ENCODE results near the gene TGM4. TPM values are rescaled to one million over a fixed set of nuclear protein-coding genes. Genes with fewer than 3 reads are reported as not detected.

TGM4 gene
- total RNA-seq, 4 donors from 2014 or later: not detected

DNA sequence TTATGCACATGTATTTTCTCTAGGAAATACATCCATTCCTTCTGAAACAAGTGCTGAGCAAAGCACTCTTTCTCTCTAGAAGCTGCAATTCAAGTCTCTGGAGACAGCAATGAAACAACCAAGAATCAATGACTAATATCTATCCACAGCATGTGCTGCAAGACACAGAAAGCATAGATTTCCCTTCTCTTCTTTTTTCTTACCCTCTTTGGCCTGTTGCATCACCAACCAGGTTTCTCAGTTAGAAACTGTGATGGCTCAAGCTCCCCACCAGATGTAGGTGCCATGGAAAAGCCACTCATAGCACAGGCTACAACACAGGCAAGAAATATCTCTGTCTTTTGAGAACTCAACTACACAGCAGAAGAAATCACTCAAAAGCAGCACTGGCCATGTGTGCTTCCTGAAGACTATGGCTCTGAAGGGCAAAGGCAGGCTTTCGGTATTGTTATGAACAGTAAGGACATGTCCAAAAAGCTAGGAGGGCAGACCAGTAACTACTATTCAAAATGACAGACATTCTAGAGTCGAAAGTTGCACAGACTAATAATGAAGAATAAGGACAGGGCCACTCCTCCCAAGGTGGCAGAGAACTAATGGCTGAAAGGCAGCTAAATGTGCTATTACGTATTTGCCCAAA lies 86.1 kb downstream of the TGM4 start:
- DNase-seq (ENCODE audit: extremely low spot score): no peak
- TF ChIP-seq EP300 (IDR thresholded peaks at IDR 0.05) (no peak), POLR2A (IDR thresholded peaks at IDR 0.05; ENCODE audit: low read depth) (no peak), POLR2AphosphoS5 (IDR thresholded peaks at IDR 0.05) (no peak)
- TF ChIP-seq, protein P1, sequence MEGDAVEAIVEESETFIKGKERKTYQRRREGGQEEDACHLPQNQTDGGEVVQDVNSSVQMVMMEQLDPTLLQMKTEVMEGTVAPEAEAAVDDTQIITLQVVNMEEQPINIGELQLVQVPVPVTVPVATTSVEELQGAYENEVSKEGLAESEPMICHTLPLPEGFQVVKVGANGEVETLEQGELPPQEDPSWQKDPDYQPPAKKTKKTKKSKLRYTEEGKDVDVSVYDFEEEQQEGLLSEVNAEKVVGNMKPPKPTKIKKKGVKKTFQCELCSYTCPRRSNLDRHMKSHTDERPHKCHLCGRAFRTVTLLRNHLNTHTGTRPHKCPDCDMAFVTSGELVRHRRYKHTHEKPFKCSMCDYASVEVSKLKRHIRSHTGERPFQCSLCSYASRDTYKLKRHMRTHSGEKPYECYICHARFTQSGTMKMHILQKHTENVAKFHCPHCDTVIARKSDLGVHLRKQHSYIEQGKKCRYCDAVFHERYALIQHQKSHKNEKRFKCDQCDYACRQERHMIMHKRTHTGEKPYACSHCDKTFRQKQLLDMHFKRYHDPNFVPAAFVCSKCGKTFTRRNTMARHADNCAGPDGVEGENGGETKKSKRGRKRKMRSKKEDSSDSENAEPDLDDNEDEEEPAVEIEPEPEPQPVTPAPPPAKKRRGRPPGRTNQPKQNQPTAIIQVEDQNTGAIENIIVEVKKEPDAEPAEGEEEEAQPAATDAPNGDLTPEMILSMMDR (IDR thresholded peaks at IDR 0.05): no peak
- Histone ChIP-seq H3K9me3 (no peaks in the 10 kb centered on the region), H3K4me3 (no peak overlapping the region), H3K4me1 (peaks cover 0 to 25% (median 14%) of the 10 kb centered on the region in 4 donors), H3K36me3 (peaks cover 0 to 22% (median 22%) of the 10 kb centered on the region in 4 donors), H3K27me3 (no peaks in the 10 kb centered on the region), H3K27ac (replicated peaks in 1 of 4) (no peak overlapping the region)
- intact Hi-C loops (cut with DNase I): no loop called here
- 100% methylated on average over 3 of the region's 3 CpGs for WGBS

DNA sequence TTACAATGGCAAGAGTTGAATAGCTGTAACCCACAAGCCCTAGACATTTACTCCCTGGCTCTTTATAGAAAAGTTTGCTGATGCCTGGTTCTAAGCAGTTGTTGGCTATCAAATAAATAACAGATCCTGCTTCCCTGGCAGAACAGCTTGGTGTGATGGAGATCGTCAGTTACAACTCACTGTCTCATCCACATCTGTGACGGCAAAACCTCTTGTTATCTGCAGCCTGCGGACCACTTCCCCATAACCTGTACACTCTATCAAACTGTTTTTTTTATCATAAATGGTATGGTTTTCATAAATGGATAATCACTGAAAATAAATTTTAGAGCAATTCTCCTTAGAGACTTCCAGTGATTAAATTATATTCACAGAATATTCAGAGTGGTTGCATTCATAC lies 87.5 kb downstream of the TGM4 start:
- Histone ChIP-seq H3K27me3 (no peaks in the 10 kb centered on the region), H3K4me3 (no peak overlapping the region), H3K36me3 (peaks cover 0 to 22% (median 21%) of the 10 kb centered on the region in 4 donors), H3K9me3 (no peaks in the 10 kb centered on the region), H3K27ac (replicated peaks in 1 of 4) (no peak overlapping the region), H3K4me1 (peaks cover 0 to 23% (median 11%) of the 10 kb centered on the region in 4 donors)
- WGBS: 84% methylated on average over 3 of the region's 3 CpGs
- no peak for DNase-seq (ENCODE audit: extremely low spot score)
- intact Hi-C loops (cut with DNase I): no loop called here
- TF ChIP-seq EP300 (IDR thresholded peaks at IDR 0.05) (no peak), POLR2AphosphoS5 (IDR thresholded peaks at IDR 0.05) (no peak), POLR2A (IDR thresholded peaks at IDR 0.05; ENCODE audit: low read depth) (no peak)
- TF ChIP-seq, protein P1 (IDR thresholded peaks at IDR 0.05): no peak

DNA sequence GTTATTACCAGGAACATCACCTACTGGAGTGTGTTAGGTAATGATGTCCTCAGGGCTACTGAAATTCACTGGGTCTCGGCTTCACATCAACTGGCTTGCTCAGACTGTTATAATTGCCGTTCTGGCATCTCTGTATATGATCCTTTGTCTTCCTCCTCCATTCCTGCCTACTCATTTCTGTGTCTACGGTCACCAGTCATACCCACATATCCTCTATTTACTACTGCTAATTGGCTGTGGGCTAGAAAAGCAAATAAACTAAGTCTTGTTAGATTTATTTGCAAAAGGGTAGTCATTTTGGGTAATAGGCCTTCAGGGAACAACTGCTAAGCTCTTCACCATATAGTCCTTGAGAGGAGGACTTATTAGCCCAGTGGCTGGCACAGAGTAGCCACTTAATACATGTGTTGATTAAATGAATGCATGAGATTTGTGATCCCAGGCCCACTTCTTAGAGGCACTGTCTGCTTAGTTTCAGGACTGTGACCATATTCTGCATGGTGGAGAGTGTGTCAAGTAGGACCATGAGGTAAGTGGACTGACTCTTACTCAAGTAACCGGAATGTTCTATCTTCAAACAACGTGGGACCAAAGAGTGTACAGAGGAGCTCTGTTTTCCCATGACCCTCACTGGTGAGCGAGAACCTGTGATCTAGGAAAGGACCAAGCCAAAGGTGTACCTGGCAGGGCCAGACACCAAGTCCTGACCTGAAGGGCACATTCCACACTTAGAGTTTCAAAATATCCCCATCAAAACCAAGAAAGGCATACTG lies 88.4 kb downstream of the TGM4 start:
- WGBS: 92% methylated on average over 6 of the region's 6 CpGs
- intact Hi-C loops (cut with DNase I): no loop called here
- Histone ChIP-seq H3K9me3 (no peaks in the 10 kb centered on the region), H3K27ac (replicated peaks in 1 of 4) (no peak overlapping the region), H3K4me1 (peaks cover 0 to 23% (median 11%) of the 10 kb centered on the region in 4 donors), H3K27me3 (no peaks in the 10 kb centered on the region), H3K36me3 (peaks cover 0 to 17% (median 14%) of the 10 kb centered on the region in 4 donors), H3K4me3 (no peak overlapping the region)
- TF ChIP-seq EP300 (IDR thresholded peaks at IDR 0.05) (no peak), POLR2A (IDR thresholded peaks at IDR 0.05; ENCODE audit: low read depth) (no peak), POLR2AphosphoS5 (IDR thresholded peaks at IDR 0.05) (no peak)
- TF ChIP-seq, protein P1 (IDR thresholded peaks at IDR 0.05): no peak
- no peak for DNase-seq (ENCODE audit: extremely low spot score)

DNA sequence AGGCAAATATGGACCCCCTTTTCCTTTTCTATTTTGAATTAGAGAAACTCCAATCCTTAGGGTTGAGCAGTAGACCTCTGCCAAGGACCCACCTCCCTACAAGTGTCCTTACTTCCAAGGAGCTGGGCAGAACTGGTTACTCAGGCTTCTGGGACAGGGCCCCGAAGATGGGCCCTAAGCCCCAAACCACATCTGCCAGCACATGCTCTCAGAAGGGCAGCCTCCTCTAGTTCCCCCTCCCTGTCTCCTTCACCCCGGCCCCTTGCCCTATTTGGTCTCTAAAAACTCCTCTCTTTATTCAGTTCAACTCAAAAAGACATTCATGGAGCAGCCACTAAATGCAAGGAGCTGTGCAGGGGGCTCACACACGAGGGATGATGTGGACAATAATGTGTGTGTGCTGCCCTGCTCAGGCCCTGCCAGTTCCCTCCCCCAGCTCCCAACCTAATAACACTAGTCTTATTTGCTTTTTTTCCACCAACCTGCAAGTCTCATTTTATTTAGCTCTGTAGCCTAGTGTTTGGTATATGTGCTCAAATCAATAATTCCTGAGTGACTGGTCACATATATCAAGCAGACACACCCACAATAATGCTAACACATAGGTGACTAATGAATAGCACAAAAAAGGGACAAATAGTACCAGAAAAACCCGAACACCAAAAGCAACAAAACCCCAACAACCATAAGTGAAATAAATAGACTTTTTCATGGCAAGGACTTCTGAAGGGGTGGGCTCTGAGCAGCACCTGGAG lies 89.3 kb downstream of the TGM4 start:
- DNase-seq (ENCODE audit: extremely low spot score): no peak
- intact Hi-C loops (cut with DNase I): no loop called here
- Histone ChIP-seq H3K36me3 (peaks cover 0 to 8% (median 5%) of the 10 kb centered on the region in 4 donors), H3K4me3 (no peak overlapping the region), H3K9me3 (no peaks in the 10 kb centered on the region), H3K4me1 (peaks cover 0 to 23% (median 11%) of the 10 kb centered on the region in 4 donors), H3K27me3 (no peaks in the 10 kb centered on the region), H3K27ac (replicated peaks in 1 of 4) (no peak overlapping the region)
- 87% methylated on average over 4 of the region's 4 CpGs for WGBS
- TF ChIP-seq POLR2AphosphoS5 (IDR thresholded peaks at IDR 0.05) (no peak), EP300 (IDR thresholded peaks at IDR 0.05) (no peak)
- TF ChIP-seq, protein P1 (IDR thresholded peaks at IDR 0.05): no peak

Other genes with a start within 250 kb of the TGM4 start
- 10 to 100 TPM; 16.3 to 22.8 (median 16.6) TPM for gene ZNF197, start 249.6 kb upstream of the TGM4 start, total RNA-seq
- 10 to 100 TPM; 11.1 to 21.2 (median 16.7) TPM for gene ZNF35, start 225.9 kb upstream of the TGM4 start, total RNA-seq
- 1 to 10 TPM; 3.2 to 5.8 (median 5.4) TPM for gene ZNF502, start 161.9 kb upstream of the TGM4 start, total RNA-seq
- 1 to 10 TPM; 5.1 to 9.9 (median 6.9) TPM for gene ZNF501, start 145.0 kb upstream of the TGM4 start, total RNA-seq
- gene KIAA1143, start 113.0 kb upstream of the TGM4 start, total RNA-seq: 10 to 100 TPM; 26.2 to 33.9 (median 28.2) TPM
- gene KIF15, start 112.8 kb upstream of the TGM4 start, total RNA-seq: 1 to 10 TPM in 1 of 4 donors, under 1 TPM in 3; 0.26 to 1.2 (median 0.54) TPM
- 10 to 100 TPM in 3 of 4 donors, 1 to 10 TPM in 1; 6.5 to 15.2 (median 10.8) TPM for gene TMEM42, start 12.7 kb upstream of the TGM4 start, total RNA-seq
- 10 to 100 TPM; 59.6 to 81.3 (median 72.8) TPM for gene ZDHHC3, start 101.6 kb downstream of the TGM4 start, total RNA-seq
- 10 to 100 TPM; 20.8 to 35.1 (median 29.2) TPM for gene EXOSC7, start 101.6 kb downstream of the TGM4 start, total RNA-seq
- 100 to 1,000 TPM in 1 of 4 donors, 10 to 100 TPM in 3; 47.1 to 144 (median 75.1) TPM for gene CLEC3B, start 151.7 kb downstream of the TGM4 start, total RNA-seq

All from esophagus muscularis mucosa (tissue), 4 donors.